Right atrium auricular region (tissue), 2 donors: ENCODE results near the gene EXOC3L2. TPM values are rescaled to one million over a fixed set of nuclear protein-coding genes. Genes with fewer than 3 reads are reported as not detected.

Experiments
- DNase-seq: peaks from one replicate; pipeline ENCODE4 v3.0.0-alpha.2; 2019; ENCODE audit warnings: low spot score
- H3K27ac ChIP-seq, 2 donors: fragments of 200-600 bp; sonication (generic); 1 replicate in 1 of 2; 2 replicates in 1 of 2; pipeline ENCODE4 v1.5.1; 2016 to 2019
- H3K27me3 ChIP-seq, 2 donors: fragments of 200-600 bp; sonication (generic); one replicate each; pipeline versions ENCODE4 v1.5.1 to v1.6.0; 2017 to 2019
- H3K36me3 ChIP-seq: fragments of 200-600 bp; sonication (generic); one replicate; pipeline ENCODE4 v1.5.1; 2016
- H3K4me1 ChIP-seq, 2 donors: fragments of 200-600 bp; sonication (generic); one replicate each; pipeline versions ENCODE4 v1.5.1 to v1.6.0; 2017 to 2019
- H3K4me3 ChIP-seq, 2 donors: fragments of 200-600 bp; sonication (generic); 1 replicate in 1 of 2; 2 replicates in 1 of 2; pipeline ENCODE4 v1.5.1; 2017 to 2019; ENCODE audit warnings: mild to moderate bottlenecking in 1 of 2, moderate library complexity in 1 of 2
- H3K9me3 ChIP-seq, 2 donors: fragments of 200-600 bp; sonication (generic); one replicate each; pipeline ENCODE4 v1.5.1; 2019
- total RNA-seq, 2 donors: library from RNA; depleted of rRNA; stranded (reverse); fragments of >200 nt; gene quantifications; one replicate each; pipeline ENCODE4 v1.1.0, GENCODE V29; 2016
- TF ChIP-seq, protein P1 (sequence below), 2 donors: fragments of 200-600 bp; sonication (generic); IDR thresholded peaks; one replicate each; pipeline ENCODE4 v1.5.1; 2019; ENCODE audit warnings: antibody characterized with exemption in 2 of 2

The EXOC3L2 gene
- total RNA-seq, 2 donors from 2014 or later, result 3.0 to 8.2 TPM

DNA sequence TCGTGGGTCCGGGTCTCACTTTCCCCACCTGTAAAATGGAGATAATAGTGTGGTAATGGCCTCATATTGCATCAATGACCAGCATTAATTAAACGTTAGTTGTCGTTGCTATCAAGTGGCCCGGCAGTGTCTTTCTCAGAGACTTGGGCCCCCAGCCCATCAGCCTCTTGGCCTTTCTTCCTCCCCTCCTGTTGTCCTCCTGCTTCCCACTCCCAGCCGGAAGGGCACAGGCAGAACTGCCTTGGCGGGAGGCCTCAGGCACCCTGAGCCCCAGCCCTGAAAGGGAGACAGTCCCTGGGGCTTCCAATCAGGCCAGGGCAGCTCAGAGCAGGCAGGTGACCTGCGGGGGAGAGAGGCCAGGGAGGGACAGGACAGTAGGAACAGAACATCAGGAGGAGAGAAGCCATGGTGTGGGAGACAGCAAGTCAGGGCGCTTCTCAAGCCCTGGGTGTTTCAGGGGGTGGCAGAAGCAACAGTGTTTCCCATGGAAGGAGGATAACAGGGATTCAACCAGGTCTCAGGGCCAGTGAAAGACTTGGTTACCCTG lies 10.5 kb upstream of the EXOC3L2 start:
- no peak for DNase-seq
- Histone ChIP-seq H3K4me1 (peaks cover 0 to 32% of the 10 kb centered on the region in 2 donors), H3K36me3 (peaks cover 5% of the 10 kb centered on the region), H3K9me3 (no peaks in the 10 kb centered on the region), H3K27ac (no peak overlapping the region), H3K4me3 (no peak overlapping the region), H3K27me3 (no peaks in the 10 kb centered on the region)
- TF ChIP-seq, protein P1, sequence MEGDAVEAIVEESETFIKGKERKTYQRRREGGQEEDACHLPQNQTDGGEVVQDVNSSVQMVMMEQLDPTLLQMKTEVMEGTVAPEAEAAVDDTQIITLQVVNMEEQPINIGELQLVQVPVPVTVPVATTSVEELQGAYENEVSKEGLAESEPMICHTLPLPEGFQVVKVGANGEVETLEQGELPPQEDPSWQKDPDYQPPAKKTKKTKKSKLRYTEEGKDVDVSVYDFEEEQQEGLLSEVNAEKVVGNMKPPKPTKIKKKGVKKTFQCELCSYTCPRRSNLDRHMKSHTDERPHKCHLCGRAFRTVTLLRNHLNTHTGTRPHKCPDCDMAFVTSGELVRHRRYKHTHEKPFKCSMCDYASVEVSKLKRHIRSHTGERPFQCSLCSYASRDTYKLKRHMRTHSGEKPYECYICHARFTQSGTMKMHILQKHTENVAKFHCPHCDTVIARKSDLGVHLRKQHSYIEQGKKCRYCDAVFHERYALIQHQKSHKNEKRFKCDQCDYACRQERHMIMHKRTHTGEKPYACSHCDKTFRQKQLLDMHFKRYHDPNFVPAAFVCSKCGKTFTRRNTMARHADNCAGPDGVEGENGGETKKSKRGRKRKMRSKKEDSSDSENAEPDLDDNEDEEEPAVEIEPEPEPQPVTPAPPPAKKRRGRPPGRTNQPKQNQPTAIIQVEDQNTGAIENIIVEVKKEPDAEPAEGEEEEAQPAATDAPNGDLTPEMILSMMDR (IDR thresholded peaks at IDR 0.05), result no peak

GRCh38 chr19:45254044-45254531 lies 8.9 kb upstream of the EXOC3L2 start:
- Histone ChIP-seq H3K27me3 (no peaks in the 10 kb centered on the region), H3K4me1 (peaks cover 0 to 37% of the 10 kb centered on the region in 2 donors), H3K4me3 (no peak overlapping the region), H3K36me3 (peaks cover 3% of the 10 kb centered on the region), H3K27ac (no peak overlapping the region), H3K9me3 (no peaks in the 10 kb centered on the region)
- no peak for DNase-seq
- TF ChIP-seq, protein P1 (IDR thresholded peaks at IDR 0.05), result peak in 1 of 2 donors; percentile 11

DNA sequence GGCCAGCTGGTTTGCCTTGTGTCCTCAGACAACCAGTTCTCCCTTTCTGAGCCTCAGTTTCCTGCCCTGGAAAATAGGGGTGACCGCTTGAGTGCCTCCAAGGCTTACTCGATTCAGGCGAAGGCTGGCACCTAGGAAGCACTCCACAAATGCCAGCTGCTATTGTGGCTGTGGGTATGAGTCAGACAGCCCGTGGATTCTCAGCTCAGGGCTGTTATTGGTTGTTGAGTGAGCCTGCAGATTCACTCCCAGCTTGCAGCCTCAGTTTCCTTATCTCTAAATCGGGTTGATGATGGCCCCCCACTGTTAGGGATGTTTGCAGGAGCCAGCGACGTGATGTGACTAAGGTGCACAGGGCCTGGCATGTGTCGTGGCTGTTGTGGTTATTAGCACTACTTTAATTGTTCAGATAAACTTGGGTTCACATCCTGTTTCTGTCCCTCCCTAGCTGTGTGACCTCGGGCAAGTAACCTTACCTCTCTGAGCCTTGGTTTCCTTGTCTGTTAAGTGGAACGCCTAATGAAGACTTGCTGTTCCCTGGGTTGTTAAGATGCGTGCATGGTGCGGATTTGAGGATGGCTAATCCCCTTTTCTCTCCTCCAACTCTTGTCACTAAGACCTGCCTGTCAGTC lies 8.3 kb upstream of the EXOC3L2 start:
- Histone ChIP-seq H3K36me3 (no peaks in the 10 kb centered on the region), H3K4me1 (peaks cover 0 to 41% of the 10 kb centered on the region in 2 donors), H3K9me3 (no peaks in the 10 kb centered on the region), H3K4me3 (no peak overlapping the region), H3K27me3 (no peaks in the 10 kb centered on the region), H3K27ac (no peak overlapping the region)
- TF ChIP-seq, protein P1 (IDR thresholded peaks at IDR 0.05), result no peak
- no peak for DNase-seq

DNA sequence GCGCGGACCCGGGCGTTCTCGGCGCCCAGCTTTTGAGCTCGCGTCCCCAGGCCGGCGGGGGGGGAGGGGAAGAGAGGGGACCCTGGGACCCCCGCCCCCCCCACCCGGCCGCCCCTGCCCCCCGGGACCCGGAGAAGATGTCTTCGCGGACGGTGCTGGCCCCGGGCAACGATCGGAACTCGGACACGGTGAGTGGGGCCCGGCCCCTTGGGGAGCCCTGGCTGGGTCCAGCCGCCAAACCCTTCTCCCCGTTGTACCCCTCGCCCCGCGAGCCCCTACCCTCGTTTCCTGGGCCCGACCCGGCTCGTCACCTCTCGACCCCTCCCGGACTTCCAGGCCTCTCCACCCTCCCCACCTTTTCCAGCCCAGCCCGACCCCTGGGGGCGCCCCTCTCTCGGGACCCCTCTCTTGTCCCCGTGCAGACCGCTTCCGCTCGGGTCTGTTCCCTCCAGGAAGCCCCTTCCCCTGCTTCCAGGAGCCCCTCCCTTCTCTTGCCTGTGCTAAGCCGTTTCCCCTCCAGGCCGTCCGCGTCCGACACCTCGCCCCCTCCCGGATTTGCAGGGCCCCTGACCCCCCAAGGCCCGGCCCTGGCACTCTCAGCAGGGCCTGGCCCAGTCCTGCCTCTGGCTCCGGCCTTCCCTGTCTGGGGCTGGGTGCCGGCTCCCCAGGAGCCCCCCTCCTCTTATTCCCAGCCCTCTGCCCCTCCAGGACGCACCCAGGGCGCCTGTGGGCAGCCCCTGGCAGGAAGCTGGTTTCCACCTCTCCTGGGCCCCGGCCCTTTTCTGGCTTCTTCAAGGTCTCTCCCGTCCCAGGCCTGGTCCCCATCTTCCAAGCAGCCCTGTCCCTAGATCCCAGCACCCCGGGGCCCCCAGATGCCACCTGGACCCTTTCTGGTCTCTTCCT lies 6.5 kb upstream of the EXOC3L2 start:
- TF ChIP-seq, protein P1 (IDR thresholded peaks at IDR 0.05), result no peak
- no peak for DNase-seq
- Histone ChIP-seq H3K4me3 (peak overlapping the region; percentile 97 to 98), H3K27ac (peak overlapping the region; percentile 77 to 86), H3K4me1 (peaks cover 0 to 46% of the 10 kb centered on the region in 2 donors), H3K27me3 (no peaks in the 10 kb centered on the region), H3K36me3 (no peaks in the 10 kb centered on the region), H3K9me3 (no peaks in the 10 kb centered on the region)

- Histone ChIP-seq H3K4me1 (peaks cover 0 to 46% of the 10 kb centered on the region in 2 donors), H3K36me3 (no peaks in the 10 kb centered on the region), H3K27me3 (no peaks in the 10 kb centered on the region), H3K27ac (peak within 1 kb of the TSS; percentile 77 to 86), H3K9me3 (no peaks in the 10 kb centered on the region), H3K4me3 (peak within 1 kb of the TSS; percentile 97 to 98)
- TF ChIP-seq, protein P1 (IDR thresholded peaks at IDR 0.05), result no peak
- no peak for DNase-seq
Observed at GRCh38 chr19:45250832-45251451, 5.7 kb upstream of the EXOC3L2 start, which contains the start of gene MARK4. MARK4 (plus strand) TSS chr19:45251271; CDS start chr19:45251589, 318 bp downstream.
